LNCaP clone FGC (cell line): ENCODE data around the gene STX17.

Experiments used
- DNase-seq: peaks from one replicate; pipeline ENCODE4 v3.0.0-alpha.2; 2011; ENCODE audit warnings: low read depth
- H3K4me3 ChIP-seq: 2 replicates; pipeline ENCODE4 v1.5.1; 2011; ENCODE audit warnings: mild to moderate bottlenecking, low read depth, low read length, control low read depth
- CTCF ChIP-seq: IDR thresholded peaks from 2 replicates; pipeline ENCODE4 v1.5.1; 2012; ENCODE audit warnings: mild to moderate bottlenecking; ENCODE audit not compliant: control insufficient read depth, insufficient read depth; ENCODE audit errors: extremely low read depth

STX17 gene

GRCh38 chr9:99948482-99948881 is 42.0 kb downstream of the STX17 start:
- TF ChIP-seq CTCF, result no peak
- no peak for DNase-seq
- no peak overlapping the region for H3K4me3 ChIP-seq

- no peak for TF ChIP-seq CTCF
- DNase-seq, result no peak
- no peak overlapping the region for H3K4me3 ChIP-seq
Measured at GRCh38 chr9:99948896-99949295, 42.4 kb downstream of the STX17 start.

GRCh38 chr9:99953861-99954507 is 47.5 kb downstream of the STX17 start:
- no peak for DNase-seq
- TF ChIP-seq CTCF, result no peak
- no peak overlapping the region for H3K4me3 ChIP-seq

- no peak for TF ChIP-seq CTCF
- H3K4me3 ChIP-seq, result no peak overlapping the region
- no peak for DNase-seq
Measured at GRCh38 chr9:99954819-99955218, 48.4 kb downstream of the STX17 start.

- no peak for DNase-seq
- TF ChIP-seq CTCF, result no peak
- H3K4me3 ChIP-seq, result no peak overlapping the region
Measured at GRCh38 chr9:99955606-99956005, 49.2 kb downstream of the STX17 start.

GRCh38 chr9:99962680-99963261 is 56.3 kb downstream of the STX17 start:
- no peak overlapping the region for H3K4me3 ChIP-seq
- no peak for TF ChIP-seq CTCF
- no peak for DNase-seq

- no peak for TF ChIP-seq CTCF
- no peak overlapping the region for H3K4me3 ChIP-seq
- DNase-seq, result no peak
Measured at GRCh38 chr9:99964336-99964735, 57.9 kb downstream of the STX17 start.
